NCI-H526 treated with DMSO at 0.1 percent for 48 hours (cell line): ENCODE results near the gene CD320.

Experiments used
- DNase-seq: peaks from one replicate; lab custom pipeline; 2025; lab: John Stamatoyannopoulos, UW

Gene CD320

GRCh38 chr19:8253678-8254077, 54.5 kb downstream of the CD320 start:
- DNase-seq: no peak

- DNase-seq: peak; percentile 9
These were observed 55.1 kb downstream of the CD320 start for GRCh38 chr19:8252922-8253589.
